HCT116 (cell line): ENCODE data around the gene DTX1. TPM values are rescaled to one million over a fixed set of nuclear protein-coding genes. Genes with fewer than 3 reads are reported as not detected.

Experiments
- ATAC-seq: fragments of 200-7000 bp; cut with Tn5 transposase; 2 replicates; pipeline ENCODE4 v1.9.1; 2020; ENCODE audit warnings: mild to moderate bottlenecking, moderate library complexity
- BruUV-seq: library from RNA; stranded (reverse); fragments of 400-500 nt; replicated peaks from 2 replicates; lab custom pipeline; 2021; lab: Mats Ljungman, UMichigan
- CTCF ChIA-PET: fragments of 300-600 bp; sonication (Branson Sonifier 250); formaldehyde crosslinking; loops from one replicate; lab custom pipeline; 2021; ENCODE audit warnings: antibody characterized with exemption; lab: Charles Lee
- POLR2A ChIA-PET: fragments of 300-600, 350-600 bp; sonication (Branson Sonifier 250); formaldehyde crosslinking; loops from one replicate; lab custom pipeline; 2021; ENCODE audit warnings: antibody characterized with exemption; lab: Charles Lee
- RAD21 ChIA-PET, 2 experiments: fragments of 300-600 bp; sonication (Branson Sonifier 250); formaldehyde crosslinking; loops; one replicate each; lab custom pipeline; 2023; ENCODE audit warnings: low total read pairs in 2 of 2; ENCODE audit not compliant: uncharacterized antibody in 2 of 2, unreplicated experiment in 2 of 2, low non-redundant PET in 1 of 2; lab: Charles Lee
- DNase-seq: peaks from one replicate; pipeline ENCODE4 v3.0.0-alpha.2; 2010; ENCODE audit warnings: low read depth, low spot score
- H2AFZ ChIP-seq: fragments of 200-600 bp; shearing (Covaris generic), sonication (generic); 2 replicates; pipeline ENCODE4 v1.6.1; 2017; ENCODE audit warnings: low read depth, mixed run types, mixed read lengths, antibody characterized with exemption, low read length; ENCODE audit not compliant: poor library complexity, severe bottlenecking
- H3K27ac ChIP-seq: 2 replicates; pipeline ENCODE4 v1.5.1; 2012; ENCODE audit warnings: low read depth, low read length
- H3K27me3 ChIP-seq: fragments of 200-600 bp; sonication (generic); 2 replicates; pipeline ENCODE4 v1.6.1; 2016; ENCODE audit warnings: mixed run types, low read length, mixed read lengths; ENCODE audit not compliant: insufficient read depth
- H3K36me3 ChIP-seq, 2 experiments: fragments of 200-500 bp in 1 of 2; fragments of 200-600 bp in 1 of 2; sonication (Bioruptor generic) in 1 of 2; sonication (generic) in 1 of 2; 2 replicates each; pipeline versions ENCODE4 v1.5.1 to v1.6.1; 2014 to 2016; ENCODE audit warnings: low read length in 2 of 2, inconsistent platforms in 1 of 2, mixed read lengths in 1 of 2, mixed run types in 1 of 2; ENCODE audit not compliant: insufficient read depth in 2 of 2, control insufficient read depth in 1 of 2
- H3K4me1 ChIP-seq, 2 experiments: fragments of 200-600 bp in 1 of 2; sonication (generic) in 1 of 2; 2 replicates each; pipeline versions ENCODE4 v1.5.1 to v1.6.1; 2012 to 2017; ENCODE audit warnings: low read length in 2 of 2, inconsistent platforms in 1 of 2, mild to moderate bottlenecking in 1 of 2, mixed read lengths in 1 of 2, mixed run types in 1 of 2, moderate library complexity in 1 of 2; ENCODE audit not compliant: insufficient read depth in 2 of 2, control insufficient read depth in 1 of 2
- H3K4me2 ChIP-seq: fragments of 200-600 bp; sonication (generic); 2 replicates; pipeline ENCODE4 v1.6.1; 2017; ENCODE audit warnings: mixed run types, low read length, mixed read lengths
- H3K4me3 ChIP-seq, 2 experiments: fragments of 200-600 bp in 1 of 2; sonication (generic) in 1 of 2; replicated peaks in 1 of 2; 2 replicates each; pipeline ENCODE4 v1.5.1; 2011 to 2016; ENCODE audit warnings: low read length in 2 of 2, control low read depth in 1 of 2, low read depth in 1 of 2, mild to moderate bottlenecking in 1 of 2, mixed read lengths in 1 of 2, mixed run types in 1 of 2
- H3K79me2 ChIP-seq: fragments of 200-600 bp; sonication (generic); 2 replicates; pipeline ENCODE4 v1.6.1; 2017; ENCODE audit warnings: mild to moderate bottlenecking, mixed run types, low read length, moderate library complexity, mixed read lengths; ENCODE audit not compliant: insufficient read depth
- H3K9ac ChIP-seq: fragments of 200-600 bp; sonication (generic); 2 replicates; pipeline ENCODE4 v1.6.1; 2016; ENCODE audit warnings: low read length, mixed read lengths
- H3K9me2 ChIP-seq: fragments of 200-600 bp; sonication (generic), shearing (Covaris generic); 2 replicates; pipeline ENCODE4 v1.6.1; 2017; ENCODE audit warnings: mixed run types, mild to moderate bottlenecking, moderate library complexity; ENCODE audit not compliant: insufficient read depth
- H3K9me3 ChIP-seq, 2 experiments: fragments of 200-500 bp in 1 of 2; fragments of 200-600 bp in 1 of 2; sonication (Bioruptor generic) in 1 of 2; sonication (generic) in 1 of 2; 2 replicates each; pipeline ENCODE4 v1.6.1; 2014 to 2017; ENCODE audit warnings: low read length in 2 of 2, mixed read lengths in 2 of 2, inconsistent platforms in 1 of 2, low read depth in 1 of 2, mild to moderate bottlenecking in 1 of 2, mixed run types in 1 of 2, moderate library complexity in 1 of 2; ENCODE audit not compliant: control insufficient read depth in 1 of 2, insufficient read depth in 1 of 2
- H4K20me1 ChIP-seq: fragments of 200-600 bp; sonication (generic), shearing (Covaris generic); 2 replicates; pipeline ENCODE4 v1.6.1; 2017; ENCODE audit warnings: mixed run types, mild to moderate bottlenecking, moderate library complexity; ENCODE audit not compliant: insufficient read depth
- ATF3 ChIP-seq: IDR thresholded peaks from 2 replicates; pipeline ENCODE4 v1.6.1; 2012
- CEBPB ChIP-seq: IDR thresholded peaks from 2 replicates; pipeline ENCODE4 v1.6.1; 2012; ENCODE audit warnings: low read depth
- EZH2phosphoT487 ChIP-seq: fragments of 200-600 bp; IDR thresholded peaks from 2 replicates; pipeline ENCODE4 v1.6.1; 2018; ENCODE audit warnings: antibody characterized with exemption, borderline replicate concordance
- FOSL1 ChIP-seq: IDR thresholded peaks from 2 replicates; pipeline ENCODE4 v1.6.1; 2012; ENCODE audit warnings: low read depth
- MAX ChIP-seq: IDR thresholded peaks from 2 replicates; pipeline ENCODE4 v1.6.1; 2012
- POLR2A ChIP-seq: IDR thresholded peaks from 2 replicates; pipeline ENCODE4 v1.7.0; 2011; ENCODE audit warnings: borderline replicate concordance; ENCODE audit not compliant: insufficient read depth, insufficient read length; ENCODE audit errors: extremely low read depth
- POLR2AphosphoS5 ChIP-seq: IDR thresholded peaks from 2 replicates; pipeline ENCODE4 v1.6.1; 2011; ENCODE audit warnings: mild to moderate bottlenecking, low read depth, low read length, moderate library complexity
- REST ChIP-seq: IDR thresholded peaks from 2 replicates; pipeline ENCODE4 v1.6.1; 2012; ENCODE audit warnings: low read depth
- SIN3A ChIP-seq: IDR thresholded peaks from 2 replicates; pipeline ENCODE4 v1.6.1; 2012; ENCODE audit warnings: low read depth
- SRF ChIP-seq: IDR thresholded peaks from 2 replicates; pipeline ENCODE4 v1.6.1; 2012; ENCODE audit warnings: low read depth
- TCF7L2 ChIP-seq: IDR thresholded peaks from 2 replicates; pipeline ENCODE4 v1.7.0; 2011; ENCODE audit warnings: borderline replicate concordance, inconsistent platforms; ENCODE audit not compliant: insufficient read depth, insufficient read length; ENCODE audit errors: extremely low read depth
- YY1 ChIP-seq: IDR thresholded peaks from 2 replicates; pipeline ENCODE4 v1.6.1; 2011; ENCODE audit warnings: low read length, low read depth, moderate library complexity, mild to moderate bottlenecking; ENCODE audit not compliant: insufficient replicate concordance; ENCODE audit errors: extremely low read depth
- ZBTB33 ChIP-seq: IDR thresholded peaks from 2 replicates; pipeline ENCODE4 v1.6.1; 2011; ENCODE audit warnings: mild to moderate bottlenecking, low read length, moderate library complexity; ENCODE audit not compliant: insufficient replicate concordance; ENCODE audit errors: extremely low read depth
- ZFX ChIP-seq: fragments of 450-650 bp; IDR thresholded peaks from 2 replicates; pipeline ENCODE4 v1.6.1; 2017
- intact Hi-C: fragments of 100-400 bp; cut with micrococcal nuclease; formaldehyde crosslinking; loops from 2 replicates; pipeline ENCODE4 v1.10.0; 2022
- total RNA-seq: library from RNA; stranded (reverse); gene quantifications from one replicate; pipeline ENCODE4 v1.2.1, GENCODE V29; 2021; ENCODE audit not compliant: unreplicated experiment

Gene DTX1
- total RNA-seq, 1 experiment from 2014 or later, result not detected

- no peaks in the 10 kb centered on the region for H3K9me2 ChIP-seq
- no peaks in the 10 kb centered on the region for H3K36me3 ChIP-seq
- peaks cover 14 to 26% of the 10 kb centered on the region in 2 experiments for H3K4me1 ChIP-seq
- POLR2A ChIA-PET, result no interaction called here
- DNase-seq (peak; percentile 4), ATAC-seq (peak; percentile 86)
- no peaks in the 10 kb centered on the region for H3K79me2 ChIP-seq
- no peaks in the 10 kb centered on the region for H4K20me1 ChIP-seq
- H2AFZ ChIP-seq, result peak overlapping the region; percentile 65
- TF ChIP-seq TCF7L2 (peak; percentile 91), SIN3A (no peak), MAX (0 out of 2 replicates have a peak, but pooled peaks have one; percentile 2)
- intact Hi-C loops, result no loop called here
- H3K4me2 ChIP-seq, result peak overlapping the region; percentile 70
- BruUV-seq, result no TSS peak
- H3K27me3 ChIP-seq, result no peaks in the 10 kb centered on the region
- CTCF ChIA-PET, result interaction anchor here (1.0 to 5.5 kb wide), 5 partner anchors 14 to 41 kb away, joined by 3 to 37 read pairs (median 3); no protein-coding TSS in a partner anchor
- H3K9ac ChIP-seq, result 0 out of 2 replicates have a peak overlapping the region, but pooled peaks have one; percentile 3
- H3K4me3 ChIP-seq, result peak overlapping the region in 1 of 2 experiments; percentile 22; a peak in 2 of 4 replicates
- RAD21 ChIA-PET, result no interaction called here
- peaks cover 4 to 9% of the 10 kb centered on the region in 2 experiments; a peak in 1 of 4 replicates for H3K9me3 ChIP-seq
- H3K27ac ChIP-seq, result no peak overlapping the region
Observed at GRCh38 chr12:113007166-113007565, 49.4 kb upstream of the DTX1 start.

GRCh38 chr12:113010701-113011100, 45.8 kb upstream of the DTX1 start:
- H3K4me1 ChIP-seq, result peaks cover 14 to 23% of the 10 kb centered on the region in 2 experiments
- intact Hi-C loops, result no loop called here
- no peak overlapping the region for H3K4me2 ChIP-seq
- no peaks in the 10 kb centered on the region for H3K9me2 ChIP-seq
- DNase-seq (no peak), ATAC-seq (no peak)
- H3K27me3 ChIP-seq, result no peaks in the 10 kb centered on the region
- H3K79me2 ChIP-seq, result no peaks in the 10 kb centered on the region
- peaks cover 4 to 9% of the 10 kb centered on the region in 2 experiments; a peak in 1 of 4 replicates for H3K9me3 ChIP-seq
- POLR2A ChIA-PET, result no interaction called here
- RAD21 ChIA-PET, result no interaction called here
- BruUV-seq, result no TSS peak
- H2AFZ ChIP-seq, result no peak overlapping the region
- H3K4me3 ChIP-seq, result no peak overlapping the region
- no peak overlapping the region for H3K9ac ChIP-seq
- H3K36me3 ChIP-seq, result no peaks in the 10 kb centered on the region
- no peaks in the 10 kb centered on the region for H4K20me1 ChIP-seq
- no peak overlapping the region for H3K27ac ChIP-seq
- CTCF ChIA-PET, result interaction anchor here (0.6 kb wide), 1 partner anchor 164 kb away, joined by 3 read pairs; no protein-coding TSS in a partner anchor
- TF ChIP-seq ATF3, result no peak
- no peak for TF ChIP-seq POLR2A
- no peak for TF ChIP-seq FOSL1
- no peak for TF ChIP-seq MAX
- no peak for TF ChIP-seq ZBTB33
- TF ChIP-seq CEBPB, result no peak
- TF ChIP-seq SRF, result no peak
- TF ChIP-seq POLR2AphosphoS5, result no peak
- TF ChIP-seq ZFX, result no peak
- TF ChIP-seq REST, result no peak
- TF ChIP-seq YY1, result no peak
- no peak for TF ChIP-seq EZH2phosphoT487
